ENCODE data around the gene SHISA6.

DNA sequence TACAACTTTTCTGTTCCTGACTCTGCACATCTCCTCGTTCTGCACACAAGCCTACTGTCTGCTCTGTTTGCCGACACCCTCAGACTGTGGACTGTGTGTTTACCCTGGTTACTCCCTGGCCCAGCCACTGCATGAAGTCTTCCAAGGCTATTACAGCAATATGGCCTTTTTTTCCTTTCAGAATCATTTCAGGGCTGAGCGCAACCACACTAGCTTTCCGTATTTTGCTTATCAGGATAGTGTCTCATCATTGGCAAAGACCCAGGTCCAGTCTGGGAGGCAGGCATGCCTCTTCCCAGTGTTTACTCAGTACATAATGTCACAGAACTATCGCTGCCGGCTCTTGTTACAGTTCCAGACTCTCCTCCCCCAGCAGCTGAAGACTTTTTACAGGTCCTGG lies 367.4 kb downstream of the SHISA6 start:
- no peak for TF ChIP-seq EZH2 (IDR thresholded peaks at IDR 0.05; ENCODE audit: low read length)
- TF ChIP-seq, protein P1, sequence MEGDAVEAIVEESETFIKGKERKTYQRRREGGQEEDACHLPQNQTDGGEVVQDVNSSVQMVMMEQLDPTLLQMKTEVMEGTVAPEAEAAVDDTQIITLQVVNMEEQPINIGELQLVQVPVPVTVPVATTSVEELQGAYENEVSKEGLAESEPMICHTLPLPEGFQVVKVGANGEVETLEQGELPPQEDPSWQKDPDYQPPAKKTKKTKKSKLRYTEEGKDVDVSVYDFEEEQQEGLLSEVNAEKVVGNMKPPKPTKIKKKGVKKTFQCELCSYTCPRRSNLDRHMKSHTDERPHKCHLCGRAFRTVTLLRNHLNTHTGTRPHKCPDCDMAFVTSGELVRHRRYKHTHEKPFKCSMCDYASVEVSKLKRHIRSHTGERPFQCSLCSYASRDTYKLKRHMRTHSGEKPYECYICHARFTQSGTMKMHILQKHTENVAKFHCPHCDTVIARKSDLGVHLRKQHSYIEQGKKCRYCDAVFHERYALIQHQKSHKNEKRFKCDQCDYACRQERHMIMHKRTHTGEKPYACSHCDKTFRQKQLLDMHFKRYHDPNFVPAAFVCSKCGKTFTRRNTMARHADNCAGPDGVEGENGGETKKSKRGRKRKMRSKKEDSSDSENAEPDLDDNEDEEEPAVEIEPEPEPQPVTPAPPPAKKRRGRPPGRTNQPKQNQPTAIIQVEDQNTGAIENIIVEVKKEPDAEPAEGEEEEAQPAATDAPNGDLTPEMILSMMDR (optimal IDR thresholded peaks at IDR 0.05 in 1 of 3, IDR thresholded peaks at IDR 0.05 in 1 of 3, conservative IDR thresholded peaks at IDR 0.05 in 1 of 3; ENCODE audit: extremely low read depth in 1 of 3, insufficient read depth in 2 of 3, low read length in 3 of 3), result no peak
